Muscle layer of duodenum (tissue), 2 donors: ENCODE data around the gene DENND1A.

Source experiments
- H3K27ac ChIP-seq: one replicate; pipeline ENCODE4 v1.7.0; 2013; ENCODE audit warnings: mild to moderate bottlenecking, low read length
- H3K27me3 ChIP-seq: one replicate; pipeline ENCODE4 v1.7.0; 2013; ENCODE audit warnings: low read depth, mild to moderate bottlenecking, control low read depth, low read length
- H3K36me3 ChIP-seq, 2 donors: one replicate each; pipeline ENCODE4 v1.7.0; 2013; ENCODE audit warnings: low read length in 2 of 2, control low read depth in 1 of 2, mild to moderate bottlenecking in 1 of 2; ENCODE audit not compliant: insufficient read depth in 2 of 2, control insufficient read depth in 1 of 2
- H3K4me1 ChIP-seq, 2 donors: one replicate each; pipeline ENCODE4 v1.7.0; 2013; ENCODE audit warnings: low read length in 2 of 2, mild to moderate bottlenecking in 2 of 2, control low read depth in 1 of 2, moderate library complexity in 1 of 2; ENCODE audit not compliant: insufficient read depth in 2 of 2, control insufficient read depth in 1 of 2
- H3K4me3 ChIP-seq, 2 donors: one replicate each; pipeline ENCODE4 v1.7.0; 2013; ENCODE audit warnings: low read length in 2 of 2, low read depth in 1 of 2, mild to moderate bottlenecking in 1 of 2
- H3K9me3 ChIP-seq, 2 donors: one replicate each; pipeline ENCODE4 v1.7.0; 2013; ENCODE audit warnings: low read length in 2 of 2, control low read depth in 1 of 2, mild to moderate bottlenecking in 1 of 2; ENCODE audit not compliant: control insufficient read depth in 1 of 2
- donor health status: healthy.

The DENND1A gene

GRCh38 chr9:123423311-123423640, 506.6 kb downstream of the DENND1A start:
- H3K9me3 ChIP-seq: no peaks in the 10 kb centered on the region
- H3K27ac ChIP-seq: no peak overlapping the region
- H3K4me1 ChIP-seq: no peaks in the 10 kb centered on the region
- H3K4me3 ChIP-seq: no peak overlapping the region
- no peaks in the 10 kb centered on the region for H3K27me3 ChIP-seq
- peaks cover 5 to 30% of the 10 kb centered on the region in 2 donors for H3K36me3 ChIP-seq

DNA sequence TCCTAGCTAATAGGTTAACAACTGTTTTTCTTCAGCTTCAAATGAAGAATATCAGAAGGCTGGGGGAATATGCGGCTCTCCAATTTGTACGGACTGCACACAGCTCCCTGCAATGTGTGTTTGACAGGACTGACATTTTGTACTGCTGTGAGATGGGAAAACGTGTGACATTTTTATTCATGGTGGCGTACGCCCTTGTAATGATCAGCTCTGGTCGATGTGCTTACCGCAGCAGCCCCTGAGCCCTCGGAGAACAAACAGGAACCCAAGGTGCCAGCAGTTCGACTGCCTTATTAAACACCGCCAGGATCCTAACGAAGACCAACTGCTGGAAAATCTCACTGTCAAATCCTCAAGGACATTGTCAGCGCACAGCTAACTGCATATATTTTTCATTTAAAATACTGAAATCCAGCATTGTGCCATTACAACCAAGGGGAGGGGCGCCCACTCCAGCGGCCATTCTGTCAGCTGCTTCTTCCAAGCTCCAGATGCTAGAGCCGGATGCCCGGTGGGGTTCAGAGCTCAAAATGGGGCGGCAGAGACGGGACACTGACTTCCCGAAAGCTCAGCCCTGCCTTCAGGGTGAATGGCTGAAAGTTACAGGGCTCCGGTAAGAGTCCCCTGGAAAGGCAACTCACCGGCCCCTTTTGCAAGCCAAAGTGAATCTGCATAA, 507.2 kb downstream of the DENND1A start:
- Histone ChIP-seq H3K9me3 (no peaks in the 10 kb centered on the region), H3K4me3 (no peak overlapping the region), H3K27ac (no peak overlapping the region), H3K4me1 (no peaks in the 10 kb centered on the region), H3K27me3 (no peaks in the 10 kb centered on the region), H3K36me3 (peaks cover 5 to 30% of the 10 kb centered on the region in 2 donors)

DNA sequence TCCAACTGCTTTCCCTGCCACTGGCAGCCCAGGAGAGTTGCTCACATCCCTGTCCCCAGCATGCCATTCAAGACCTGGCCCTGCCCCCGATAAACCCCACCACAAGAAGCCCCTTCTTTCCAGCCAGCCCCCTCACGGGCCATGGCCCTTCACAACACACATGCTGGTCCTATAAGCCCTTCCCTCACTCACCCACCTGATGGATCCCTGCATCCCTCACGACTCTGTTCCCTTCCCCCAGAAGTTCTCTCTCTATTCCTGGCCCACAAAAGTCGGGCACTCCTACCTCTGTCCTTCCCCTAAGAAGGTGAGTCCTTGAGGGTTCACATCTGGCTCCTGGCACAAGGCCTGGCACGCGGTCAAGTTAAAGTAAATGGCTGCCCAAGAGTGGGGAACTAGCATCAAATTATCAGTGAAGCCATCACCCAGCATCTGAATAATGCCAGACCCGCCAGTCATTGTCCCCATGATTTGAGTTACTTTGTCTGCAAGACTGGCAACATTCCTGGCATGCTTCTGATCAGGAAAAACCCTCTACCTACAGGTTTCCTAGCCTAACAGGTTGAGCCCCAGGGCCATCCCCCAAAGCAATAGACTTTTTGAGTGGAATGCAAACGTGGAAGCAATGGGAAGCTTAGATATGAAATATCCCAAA, 508.0 kb downstream of the DENND1A start:
- Histone ChIP-seq H3K4me1 (no peaks in the 10 kb centered on the region), H3K27me3 (no peaks in the 10 kb centered on the region), H3K4me3 (no peak overlapping the region), H3K36me3 (peaks cover 1 to 30% of the 10 kb centered on the region in 2 donors), H3K9me3 (no peaks in the 10 kb centered on the region), H3K27ac (no peak overlapping the region)

DNA sequence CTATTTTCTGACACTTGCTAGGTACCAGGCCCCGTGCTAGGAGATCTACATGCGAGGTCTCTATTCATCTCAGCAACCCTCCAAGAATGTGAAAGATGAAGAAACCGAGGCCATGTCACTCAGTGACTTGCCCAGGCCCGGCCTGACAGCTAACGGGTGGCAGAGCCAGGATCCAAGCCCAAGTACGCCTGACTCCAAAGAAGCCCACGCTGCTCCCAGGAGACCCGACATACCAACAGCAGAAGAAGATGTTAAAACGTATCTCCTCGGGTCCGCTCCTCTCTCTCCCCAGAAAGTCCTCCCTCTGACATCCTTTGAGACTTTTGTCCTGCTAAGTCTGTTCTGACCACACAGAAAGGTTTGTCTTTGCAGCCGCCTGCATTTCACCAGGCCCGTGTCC, 508.7 kb downstream of the DENND1A start:
- Histone ChIP-seq H3K4me3 (no peak overlapping the region), H3K36me3 (peaks cover 0 to 30% of the 10 kb centered on the region in 2 donors), H3K9me3 (no peaks in the 10 kb centered on the region), H3K27ac (no peak overlapping the region), H3K4me1 (no peaks in the 10 kb centered on the region), H3K27me3 (no peaks in the 10 kb centered on the region)

GRCh38 chr9:123420592-123421111, 509.3 kb downstream of the DENND1A start:
- Histone ChIP-seq H3K27me3 (no peaks in the 10 kb centered on the region), H3K4me3 (no peak overlapping the region), H3K36me3 (peaks cover 0 to 28% of the 10 kb centered on the region in 2 donors)

GRCh38 chr9:123419721-123420591, 510.0 kb downstream of the DENND1A start:
- H3K4me3 ChIP-seq: no peak overlapping the region
- H3K4me1 ChIP-seq: no peaks in the 10 kb centered on the region
- H3K9me3 ChIP-seq: no peaks in the 10 kb centered on the region
- no peak overlapping the region for H3K27ac ChIP-seq
- peaks cover 0 to 25% of the 10 kb centered on the region in 2 donors for H3K36me3 ChIP-seq
- no peaks in the 10 kb centered on the region for H3K27me3 ChIP-seq

More at GRCh38 chr9:123420592-123421111, 509.3 kb downstream of the DENND1A start:
- H3K4me1 ChIP-seq: no peaks in the 10 kb centered on the region
- H3K27ac ChIP-seq: no peak overlapping the region
- no peaks in the 10 kb centered on the region for H3K9me3 ChIP-seq

GRCh38 chr9:123419091-123419490, 510.8 kb downstream of the DENND1A start:
- peaks cover 0 to 25% of the 10 kb centered on the region in 2 donors for H3K36me3 ChIP-seq
- H3K4me3 ChIP-seq: no peak overlapping the region
- H3K9me3 ChIP-seq: no peaks in the 10 kb centered on the region
- H3K27me3 ChIP-seq: no peaks in the 10 kb centered on the region
- no peak overlapping the region for H3K27ac ChIP-seq
- no peaks in the 10 kb centered on the region for H3K4me1 ChIP-seq

DNA sequence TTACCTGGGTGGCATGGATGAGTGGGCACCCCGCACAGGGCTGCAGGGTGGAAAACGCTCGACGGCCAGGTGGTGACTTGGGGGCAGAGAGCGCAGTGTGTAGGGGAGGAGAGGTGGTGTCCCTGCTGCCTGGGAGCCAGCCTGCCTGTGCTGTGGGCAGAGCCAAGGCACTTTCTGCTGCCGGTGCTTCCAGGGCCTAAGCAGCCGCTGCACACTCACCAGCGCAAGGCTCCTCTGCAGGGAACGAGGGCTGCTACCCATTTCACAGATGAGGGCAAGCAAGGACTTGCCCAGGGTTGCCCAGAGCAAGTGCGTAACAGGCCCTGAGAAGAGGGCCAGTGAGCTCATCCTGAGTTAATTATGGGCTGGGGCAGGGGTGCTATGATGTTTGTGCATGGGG, 511.4 kb downstream of the DENND1A start:
- no peaks in the 10 kb centered on the region for H3K9me3 ChIP-seq
- H3K27me3 ChIP-seq: no peaks in the 10 kb centered on the region
- H3K4me1 ChIP-seq: no peaks in the 10 kb centered on the region
- H3K4me3 ChIP-seq: no peak overlapping the region
- H3K36me3 ChIP-seq: peaks cover 0 to 25% of the 10 kb centered on the region in 2 donors
- no peak overlapping the region for H3K27ac ChIP-seq

- Histone ChIP-seq H3K4me1 (no peaks in the 10 kb centered on the region), H3K36me3 (peaks cover 0 to 25% of the 10 kb centered on the region in 2 donors), H3K27me3 (no peaks in the 10 kb centered on the region), H3K4me3 (no peak overlapping the region), H3K9me3 (no peaks in the 10 kb centered on the region), H3K27ac (no peak overlapping the region)
Observed at GRCh38 chr9:123418052-123418430, 511.9 kb downstream of the DENND1A start.

DNA sequence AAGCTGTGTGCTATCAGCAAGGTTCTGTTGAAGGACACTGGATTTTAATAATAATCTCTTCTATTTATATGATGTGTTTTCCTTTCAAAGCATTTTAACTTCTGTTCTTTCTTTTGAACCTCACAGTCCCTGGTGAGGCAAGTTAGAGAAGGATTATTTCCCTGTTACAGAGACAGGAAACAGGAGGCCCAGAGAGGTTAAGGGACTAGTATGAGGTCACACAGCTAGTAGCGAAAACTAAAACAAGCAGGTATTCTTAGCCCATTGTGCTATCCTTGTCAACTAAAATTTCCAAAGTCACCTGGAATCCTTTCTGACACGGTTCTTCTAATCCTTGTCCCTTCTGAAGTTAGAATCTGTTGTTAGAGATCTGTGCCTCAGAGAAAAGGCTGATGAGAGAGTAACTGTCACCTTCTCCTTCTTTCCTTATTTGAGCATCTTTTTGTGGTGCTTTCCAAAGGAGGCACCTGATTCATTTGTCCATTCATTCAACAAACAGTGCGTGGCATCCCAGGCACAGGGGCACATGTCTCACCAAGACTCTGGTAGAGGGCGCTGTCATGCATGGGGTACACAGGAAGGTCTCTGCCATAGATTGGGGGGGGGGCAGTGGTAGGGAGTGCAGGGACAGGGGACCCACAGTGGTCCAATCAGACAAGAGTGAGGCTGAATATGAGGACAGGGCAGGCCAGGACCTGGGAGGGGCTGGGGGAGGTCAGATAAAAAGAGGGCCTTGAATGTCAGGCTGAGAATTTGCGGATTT, 512.5 kb downstream of the DENND1A start:
- Histone ChIP-seq H3K4me3 (no peak overlapping the region), H3K36me3 (peaks cover 0 to 25% of the 10 kb centered on the region in 2 donors), H3K27ac (no peak overlapping the region), H3K9me3 (no peaks in the 10 kb centered on the region), H3K27me3 (no peaks in the 10 kb centered on the region), H3K4me1 (no peaks in the 10 kb centered on the region)
